HG03575 (cell line): Measurements from ENCODE around the gene CERK.
"Not testable (repeated sequence)": the region's sequence is repeated elsewhere in the genome, so short reads cannot be mapped to it uniquely, and the experiment has no call there.

Experiments used
- ATAC-seq: cut with Tn5 transposase; IDR thresholded peaks from one replicate; pipeline ENCODE4 v1.9.1; 2021; ENCODE audit not compliant: unreplicated experiment, insufficient number of reproducible peaks, low FRiP score; ENCODE audit errors: extremely low read depth

Gene CERK

DNA sequence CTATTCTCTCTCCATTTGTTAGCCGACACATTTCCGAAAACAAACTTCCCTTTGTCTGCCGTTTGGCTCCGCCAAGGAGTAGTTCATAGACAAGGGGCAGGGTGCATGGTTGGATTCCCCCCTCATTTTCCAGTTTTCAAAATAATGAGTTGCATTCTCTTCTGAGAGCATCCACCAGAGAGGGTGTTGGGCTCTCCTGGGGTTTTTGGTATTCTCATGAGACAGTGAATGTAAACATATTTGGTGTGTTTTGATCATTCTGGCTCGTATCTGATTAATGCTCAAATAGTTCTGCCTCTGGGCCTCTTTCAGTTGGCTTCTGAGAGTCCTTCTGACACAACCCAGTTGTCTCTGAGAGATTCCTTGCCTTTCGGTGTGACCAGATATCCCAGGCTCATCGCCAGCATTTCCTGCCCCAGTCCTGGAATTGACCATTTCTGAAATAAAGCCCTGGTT lies 96.2 kb downstream of the CERK start:
- ATAC-seq = no peak

DNA sequence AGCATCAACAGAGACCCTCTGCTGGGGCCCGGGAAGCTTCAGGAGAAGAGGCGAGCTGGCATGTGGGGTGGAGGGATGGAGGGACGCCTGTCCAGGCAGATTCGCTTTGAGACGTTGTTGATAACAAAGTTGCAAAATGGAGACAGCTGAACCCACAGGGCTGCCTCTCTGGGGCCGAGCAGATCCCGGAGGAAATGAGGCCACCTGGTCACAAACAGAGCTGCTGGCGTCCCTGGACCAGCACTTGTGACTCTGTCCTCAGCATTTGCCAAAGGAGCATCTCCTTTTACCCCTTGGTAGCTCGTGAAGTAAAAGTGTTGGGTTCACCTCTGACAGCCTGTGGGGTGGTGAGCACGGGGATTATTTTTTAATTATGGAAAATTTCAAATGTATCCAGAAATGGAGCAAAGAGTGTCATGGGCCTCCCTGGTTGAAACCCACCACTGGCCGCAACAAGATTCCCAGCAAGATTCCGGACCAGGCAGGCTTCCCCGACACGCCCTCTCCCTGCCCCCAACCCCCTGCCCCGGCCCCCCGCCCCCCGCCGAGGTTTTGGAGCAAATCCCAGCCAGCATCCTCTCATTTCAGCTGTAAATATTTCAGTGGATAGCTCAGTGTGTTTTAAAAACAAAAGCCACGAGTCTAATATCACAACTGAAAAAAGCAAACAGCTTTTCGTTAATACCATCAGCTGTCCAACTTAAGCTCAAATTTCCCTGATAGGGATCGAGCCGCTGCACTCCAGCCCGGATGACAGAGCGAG lies 97.6 kb downstream of the CERK start:
- no peak for ATAC-seq

DNA sequence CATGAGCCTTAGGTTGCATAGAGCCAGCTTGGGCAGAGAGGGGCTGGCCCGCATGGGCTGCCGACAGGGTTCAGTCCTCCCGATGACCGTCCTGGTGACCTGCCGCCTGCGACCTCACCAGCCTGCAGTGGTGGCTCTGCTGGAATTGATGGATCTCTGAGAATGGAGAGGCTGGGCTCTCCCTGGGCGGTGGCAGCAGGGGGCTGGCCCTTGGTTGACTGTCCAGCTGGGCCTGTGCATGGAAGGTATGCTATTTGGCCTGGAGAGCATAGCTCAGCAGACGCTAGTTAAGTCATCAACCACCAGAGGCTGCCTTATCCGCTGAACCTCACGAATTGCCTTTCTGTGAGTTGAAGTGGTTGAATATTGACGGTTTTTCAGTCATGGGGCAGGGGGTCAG lies 98.2 kb downstream of the CERK start:
- no peak for ATAC-seq

DNA sequence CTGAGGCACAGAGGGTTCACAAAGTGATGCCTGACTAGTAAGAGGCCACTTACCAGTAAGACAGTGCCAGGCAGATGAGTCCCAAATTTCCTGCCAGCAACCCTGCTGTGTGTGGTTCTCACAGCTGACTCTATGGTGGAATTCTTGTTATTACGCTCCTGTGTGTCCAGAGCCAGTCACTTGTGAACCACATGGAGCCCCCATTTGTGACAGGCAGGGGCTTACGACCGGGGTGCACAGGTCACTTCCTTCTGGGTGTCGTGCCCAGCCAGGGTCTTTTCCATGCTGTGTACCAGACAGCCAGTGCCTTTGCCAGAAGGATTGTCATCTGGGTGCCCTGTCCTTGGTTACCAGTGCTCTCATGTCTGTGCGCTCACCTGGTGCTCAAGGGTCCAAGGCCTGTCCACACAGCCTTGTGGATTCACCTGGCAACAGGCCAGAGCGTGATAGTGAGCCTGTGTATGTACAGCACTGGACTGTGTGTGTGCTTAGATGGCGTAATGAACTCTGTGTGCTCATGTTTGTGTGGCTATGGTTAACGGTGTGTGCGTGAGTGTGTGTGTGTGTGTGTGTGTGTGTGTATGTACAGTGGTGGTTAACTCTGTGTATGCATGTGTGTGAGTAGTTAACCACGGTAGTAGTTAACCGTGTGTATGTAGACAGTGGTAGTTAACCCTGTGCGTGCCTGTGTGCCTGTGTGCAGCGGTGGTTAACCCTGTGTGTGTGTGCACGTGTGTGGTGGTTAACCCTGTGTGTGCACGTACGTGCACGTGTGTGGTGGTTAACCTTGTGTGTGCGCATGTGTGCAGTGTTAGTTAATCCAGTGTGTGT lies 99.2 kb downstream of the CERK start:
- no peak for ATAC-seq

DNA sequence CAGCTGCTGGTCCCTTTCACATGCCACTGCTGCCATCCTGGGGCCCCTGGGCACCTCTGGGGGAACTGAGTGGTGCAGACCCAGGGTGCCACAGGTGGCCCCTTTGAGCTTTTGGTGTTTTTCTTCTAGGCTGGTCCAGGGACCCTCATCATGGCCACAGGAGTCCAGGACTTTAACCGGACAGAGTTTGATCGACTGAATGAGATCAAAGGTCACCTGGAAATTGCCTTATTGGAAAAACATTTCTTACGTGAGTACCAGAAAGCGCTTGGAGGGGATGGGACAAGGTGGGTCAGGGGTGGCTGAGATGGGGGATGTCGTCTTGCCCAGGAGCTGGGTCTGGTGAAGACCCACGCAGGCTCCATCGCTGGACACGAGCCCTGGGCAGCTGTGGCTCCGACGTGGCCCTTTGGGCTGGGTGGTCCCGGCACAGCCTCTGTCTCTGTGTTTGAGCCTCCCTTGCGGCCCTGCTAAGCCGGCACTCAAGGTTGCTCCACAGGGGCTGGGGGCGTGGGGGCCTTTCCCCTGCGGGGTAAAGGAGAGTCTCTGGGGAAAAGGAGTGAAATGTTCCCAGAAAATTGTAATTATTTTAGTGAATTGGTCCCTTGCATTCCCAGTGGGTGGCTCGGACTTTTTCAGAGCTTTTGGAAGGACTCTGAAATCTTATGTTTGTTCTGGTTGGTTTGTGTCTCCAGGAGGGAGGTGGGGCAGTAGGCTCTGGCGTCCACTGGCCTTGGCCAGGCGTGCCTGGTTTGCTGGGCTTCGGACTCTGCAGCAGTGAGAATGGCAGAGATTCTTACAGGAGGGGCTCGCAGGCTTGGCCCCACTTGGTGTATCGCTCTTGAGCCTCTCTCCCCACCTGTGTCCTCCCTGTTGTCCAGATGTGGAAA lies 100.1 kb downstream of the CERK start:
- no peak for ATAC-seq

DNA sequence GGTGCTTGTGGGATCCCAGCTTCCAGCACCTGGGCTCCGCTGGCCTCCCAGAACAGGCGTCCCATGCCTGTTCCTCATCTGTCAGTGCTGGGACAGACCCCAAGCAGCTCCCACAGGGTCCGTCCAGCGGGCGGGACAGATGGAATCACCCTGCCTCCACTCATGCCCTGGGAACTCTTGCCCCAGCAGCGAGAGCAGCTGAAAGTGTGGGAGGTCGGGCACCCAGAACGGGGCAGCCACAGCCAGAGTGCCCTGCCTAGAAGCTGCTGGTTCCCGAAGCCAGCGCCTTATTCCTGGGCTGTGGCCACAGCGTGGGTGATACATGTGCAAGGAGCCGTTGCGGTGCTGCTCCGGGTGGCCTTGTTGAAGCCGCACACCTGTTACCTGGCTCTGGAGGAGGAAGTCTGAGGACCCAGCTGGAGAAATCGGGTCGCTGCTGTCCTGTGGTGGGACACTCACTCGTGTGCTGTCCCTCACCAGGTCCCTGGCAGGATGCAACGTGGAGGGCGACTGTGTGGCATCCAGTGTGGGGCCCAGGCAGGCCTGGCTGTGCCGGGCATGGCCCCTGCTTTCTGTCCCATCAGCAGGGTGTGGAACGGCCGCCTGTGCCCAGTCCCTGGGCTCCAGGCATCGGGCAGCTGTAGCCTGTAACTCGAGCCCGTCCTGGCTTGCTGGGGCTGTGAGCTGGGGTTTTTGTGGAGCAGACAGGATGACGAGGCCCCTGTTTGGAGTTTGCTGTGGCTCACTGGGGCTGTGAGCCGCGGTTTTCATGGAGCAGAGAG lies 101.6 kb downstream of the CERK start:
- ATAC-seq = no peak

DNA sequence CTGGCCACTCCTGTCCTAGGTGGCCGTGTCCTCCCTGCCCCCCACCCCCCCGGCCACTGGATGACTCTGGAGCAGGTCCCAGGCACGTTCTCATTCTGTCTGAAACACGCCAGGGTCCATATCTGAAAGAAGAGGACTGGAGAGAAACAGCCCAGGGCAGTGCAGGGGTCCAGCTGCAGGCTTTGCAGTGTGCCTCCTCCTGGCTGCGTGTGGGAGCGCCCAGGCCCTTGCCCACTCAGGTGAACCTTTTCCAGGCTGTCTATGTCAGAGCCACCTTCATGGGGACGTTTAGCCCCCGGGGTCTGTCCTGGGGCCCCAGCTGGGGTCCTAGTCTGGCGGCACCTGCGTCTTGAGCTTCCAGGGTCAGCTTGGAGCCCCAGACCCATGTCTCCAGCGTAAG lies 102.3 kb downstream of the CERK start:
- no peak for ATAC-seq

DNA sequence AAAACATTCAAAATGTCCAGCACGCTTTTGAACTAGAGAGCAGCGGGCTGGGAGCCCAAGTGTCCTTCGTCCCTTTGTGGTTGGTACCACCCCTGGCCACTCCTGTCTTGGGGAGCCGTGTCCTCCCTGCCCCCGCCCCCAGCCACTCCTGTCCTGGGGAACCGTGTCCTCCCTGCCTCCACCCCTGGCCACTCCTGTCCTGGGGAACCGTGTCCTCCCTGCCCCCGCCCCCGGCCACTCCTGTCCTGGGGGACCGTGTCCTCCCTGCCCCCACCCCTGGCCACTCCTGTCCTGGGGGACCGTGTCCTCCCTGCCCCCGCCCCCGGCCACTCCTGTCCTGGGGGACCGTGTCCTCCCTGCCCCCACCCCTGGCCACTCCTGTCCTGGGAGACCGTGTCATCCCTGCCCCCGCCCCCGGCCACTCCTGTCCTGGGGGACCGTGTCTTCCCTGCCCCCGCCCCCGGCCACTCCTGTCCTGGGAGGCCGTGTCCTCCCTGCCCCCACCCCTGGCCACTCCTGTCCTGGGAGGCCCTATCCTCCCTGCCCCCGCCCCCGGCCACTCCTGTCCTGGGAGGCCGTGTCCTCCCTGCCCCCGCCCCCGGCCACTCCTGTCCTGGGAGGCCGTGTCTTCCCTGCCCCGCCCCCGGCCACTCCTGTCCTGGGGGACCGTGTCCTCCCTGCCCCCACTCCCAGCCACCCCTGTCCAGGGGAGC lies 102.9 kb downstream of the CERK start:
- ATAC-seq = not testable (repeated sequence)
